ENCODE measurements around the gene C2orf80.

- TF ChIP-seq EZH2 (IDR thresholded peaks at IDR 0.05; ENCODE audit: insufficient read depth, poor library complexity, severe bottlenecking) (no peak), EZH2phosphoT487 (IDR thresholded peaks at IDR 0.05; ENCODE audit: insufficient read depth, low read depth) (no peak)
These were observed 70.9 kb downstream of the C2orf80 start for GRCh38 chr2:208118918-208119317.
